ENCODE results near the gene ATP5ME. TPM values are rescaled to one million over a fixed set of nuclear protein-coding genes. Genes with fewer than 3 reads are reported as not detected.

ATP5ME gene
- total and polyA plus RNA-seq, 12 donors = 43.4 to 1,353 (median 325) TPM

- intact Hi-C loops (cut with DNase I) = no loop called here
- Histone ChIP-seq H3K9me3 (replicated peaks in 1 of 3) (no peaks in the 10 kb centered on the region), H3K27ac (no peak overlapping the region), H3K4me1 (replicated peaks in 1 of 2) (no peaks in the 10 kb centered on the region), H3K4me3 (no peak overlapping the region), H3K27me3 (peaks cover 6% of the 10 kb centered on the region), H3K36me3 (replicated peaks in 1 of 2) (peaks cover 0 to 12% of the 10 kb centered on the region in 2 donors)
- no peak for TF ChIP-seq CTCF (IDR thresholded peaks at IDR 0.05)
- no peak for TF ChIP-seq POLR2A (IDR thresholded peaks at IDR 0.05)
- 82 to 87% (median 83%) methylated on average over 10 to 28 of the region's 28 CpGs for WGBS, 4 donors
- no peak for DNase-seq
Measured at GRCh38 chr4:666822-667544, 7.1 kb downstream of the ATP5ME start.

DNA sequence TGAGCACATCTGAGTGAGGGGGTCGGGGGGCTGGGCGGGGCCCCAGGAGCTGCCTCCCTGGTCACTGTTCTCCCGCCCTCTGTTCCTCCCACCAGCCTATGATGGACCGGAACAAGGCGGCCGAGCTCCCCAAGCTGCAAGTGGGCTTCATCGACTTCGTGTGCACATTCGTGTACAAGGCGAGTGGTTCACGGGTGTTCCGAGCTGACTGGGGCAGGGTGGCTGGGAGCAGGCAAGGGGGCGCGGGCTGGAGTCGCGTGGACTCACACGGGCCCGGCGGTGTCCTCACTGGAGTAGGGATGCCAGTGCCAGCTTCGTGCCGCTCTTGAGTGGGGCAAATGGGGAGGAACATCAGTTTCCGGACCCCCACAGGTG is 7.7 kb downstream of the ATP5ME start:
- Histone ChIP-seq H3K27ac (no peak overlapping the region), H3K4me1 (replicated peaks in 1 of 2) (no peaks in the 10 kb centered on the region), H3K9me3 (replicated peaks in 1 of 3) (no peaks in the 10 kb centered on the region), H3K36me3 (replicated peaks in 1 of 2) (peaks cover 0 to 7% of the 10 kb centered on the region in 2 donors), H3K27me3 (peaks cover 6% of the 10 kb centered on the region), H3K4me3 (no peak overlapping the region)
- intact Hi-C loops (cut with DNase I) = no loop called here
- WGBS, 4 donors = 79 to 82% (median 80%) methylated on average over 15 to 22 of the region's 22 CpGs
- no peak for DNase-seq
- TF ChIP-seq CTCF (IDR thresholded peaks at IDR 0.05) = no peak
- TF ChIP-seq POLR2A (IDR thresholded peaks at IDR 0.05) = no peak

DNA sequence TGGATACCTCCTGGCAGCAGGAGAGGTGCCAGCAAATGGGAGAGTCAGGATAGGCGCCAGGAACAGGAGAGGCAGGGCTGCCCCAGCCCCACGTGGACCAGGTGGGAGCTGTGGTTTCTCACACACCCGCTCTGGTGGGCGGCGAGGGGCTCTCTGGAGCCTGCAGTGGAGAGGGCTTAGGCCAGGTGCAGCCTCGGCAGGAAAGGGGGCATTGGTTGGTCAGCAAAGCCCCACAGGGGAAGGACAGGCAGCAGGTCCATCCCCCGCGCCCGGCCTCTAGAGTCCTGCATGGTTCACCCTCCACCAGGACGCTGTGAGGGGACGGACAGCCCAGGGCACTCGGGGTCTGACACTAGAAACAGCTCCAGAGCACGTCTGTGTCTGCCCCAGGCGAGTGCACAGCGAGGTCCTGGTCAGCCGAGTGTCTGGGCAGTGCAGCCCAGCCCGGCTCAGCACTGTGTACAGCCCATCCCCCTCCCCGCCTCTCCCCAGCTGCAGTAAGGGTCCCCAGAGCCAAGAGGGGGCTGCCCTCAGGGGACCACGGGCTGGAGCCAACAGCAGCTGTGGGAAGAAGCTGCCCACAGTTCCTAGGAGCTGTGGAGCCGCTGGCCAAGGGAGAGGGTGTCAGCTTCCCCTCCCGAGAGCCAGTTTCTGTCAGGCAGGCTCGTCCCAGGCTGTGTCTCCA is 8.2 kb downstream of the ATP5ME start:
- TF ChIP-seq CTCF (IDR thresholded peaks at IDR 0.05) (no peak), POLR2A (IDR thresholded peaks at IDR 0.05) (no peak)
- Histone ChIP-seq H3K9me3 (replicated peaks in 1 of 3) (no peaks in the 10 kb centered on the region), H3K27ac (no peak overlapping the region), H3K4me3 (no peak overlapping the region), H3K36me3 (replicated peaks in 1 of 2) (peaks cover 0 to 1% of the 10 kb centered on the region in 2 donors), H3K27me3 (peaks cover 6% of the 10 kb centered on the region), H3K4me1 (replicated peaks in 1 of 2) (no peaks in the 10 kb centered on the region)
- intact Hi-C loops (cut with DNase I) = no loop called here
- 67 to 75% (median 73%) methylated on average over 4 to 22 of the region's 22 CpGs for WGBS, 4 donors
- no peak for DNase-seq

DNA sequence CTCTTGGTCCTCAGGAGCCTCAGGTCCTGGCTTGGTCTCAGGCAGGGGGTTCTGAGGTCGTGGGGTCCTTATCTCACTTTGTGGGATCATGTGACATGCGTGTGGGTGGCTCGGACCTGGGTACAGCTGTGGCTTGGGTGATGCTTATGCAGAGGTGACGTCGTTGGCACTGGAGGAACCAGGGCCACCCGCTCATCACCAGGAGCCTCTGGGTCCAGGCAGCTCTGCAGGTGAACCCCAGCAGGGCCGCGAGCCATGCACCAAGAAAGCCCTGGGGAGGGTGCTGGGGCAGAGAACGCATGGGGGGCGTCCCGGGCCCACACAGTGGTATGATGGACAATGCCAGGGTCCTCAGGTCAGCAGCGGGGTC is 8.7 kb downstream of the ATP5ME start:
- Histone ChIP-seq H3K4me3 (no peak overlapping the region), H3K9me3 (replicated peaks in 1 of 3) (no peaks in the 10 kb centered on the region), H3K27ac (no peak overlapping the region), H3K36me3 (replicated peaks in 1 of 2) (no peaks in the 10 kb centered on the region), H3K27me3 (peaks cover 6% of the 10 kb centered on the region), H3K4me1 (replicated peaks in 1 of 2) (no peaks in the 10 kb centered on the region)
- WGBS, 4 donors = 63 to 88% (median 84%) methylated on average over 5 to 12 of the region's 12 CpGs
- TF ChIP-seq POLR2A (IDR thresholded peaks at IDR 0.05) (no peak), CTCF (IDR thresholded peaks at IDR 0.05) (no peak)
- DNase-seq = peak in 3 of 7 donors; percentile 11 to 50 (median 13)
- intact Hi-C loops (cut with DNase I) = no loop called here
